PFSK-1 (cell line): ENCODE measurements around the gene KIF7.

Source experiments
- POLR2AphosphoS5 ChIP-seq: IDR thresholded peaks from 2 replicates; pipeline ENCODE4 v1.6.1; 2012; ENCODE audit warnings: low read depth, mild to moderate bottlenecking, control low read depth, low read length, moderate library complexity
- SIN3A ChIP-seq: IDR thresholded peaks from 2 replicates; pipeline ENCODE4 v1.6.1; 2012; ENCODE audit warnings: mild to moderate bottlenecking, low read length, moderate library complexity, borderline replicate concordance; ENCODE audit not compliant: insufficient read depth
- TAF1 ChIP-seq: IDR thresholded peaks from 2 replicates; pipeline ENCODE4 v1.6.1; 2012; ENCODE audit warnings: low read length, control low read depth, borderline replicate concordance; ENCODE audit not compliant: insufficient read depth
- TF ChIP-seq, protein P1 (sequence below), 2 experiments: IDR thresholded peaks; 2 replicates each; pipeline versions ENCODE4 v1.6.1 to v1.8.0; 2011 to 2012; ENCODE audit warnings: low read depth in 2 of 2, low read length in 2 of 2, control low read depth in 1 of 2, inconsistent platforms in 1 of 2, mild to moderate bottlenecking in 1 of 2, moderate library complexity in 1 of 2; ENCODE audit not compliant: insufficient read depth in 1 of 2

DNA sequence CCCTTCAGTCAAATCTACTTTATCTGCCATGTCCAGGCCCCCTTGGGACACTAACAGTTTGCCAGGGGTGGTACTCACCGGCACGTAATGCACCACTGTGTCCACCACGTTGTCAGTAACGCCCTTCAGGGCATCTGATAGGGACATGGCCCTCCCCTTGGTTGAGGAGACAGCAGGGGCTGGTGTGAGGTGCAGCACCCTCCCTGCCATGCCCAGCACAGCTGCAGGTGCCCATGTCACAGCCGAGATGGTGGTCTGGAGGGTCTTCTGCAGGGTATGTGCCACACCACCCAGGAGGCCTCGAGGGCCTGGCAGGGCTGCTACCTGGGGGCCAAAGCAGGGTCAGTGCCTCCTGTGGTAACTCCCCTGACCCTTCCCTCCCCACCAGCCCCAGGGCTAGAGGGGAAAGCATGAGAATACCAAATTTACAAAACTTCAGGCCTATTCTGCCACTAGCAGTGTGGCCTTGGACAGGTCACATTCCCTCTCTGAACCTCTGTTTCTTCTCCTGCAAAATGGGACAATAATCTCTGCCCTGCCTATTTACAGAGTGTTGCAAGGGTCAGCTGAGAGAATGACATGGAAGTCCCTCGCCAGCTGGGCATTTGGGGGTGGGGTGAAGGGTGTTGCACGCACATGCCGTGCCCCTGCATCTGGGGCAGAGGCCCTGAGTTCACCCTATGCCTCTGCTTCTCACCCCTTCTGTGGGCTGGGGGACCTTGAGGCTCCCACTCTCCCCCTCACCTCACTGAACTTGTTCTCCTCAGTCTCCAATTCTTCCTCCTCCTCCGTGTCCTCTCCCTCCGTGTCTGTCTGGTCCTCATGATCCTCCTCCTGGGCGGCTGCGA is 11.8 kb upstream of the KIF7 start:
- TF ChIP-seq POLR2AphosphoS5 (no peak), TAF1 (no peak), SIN3A (no peak)
- TF ChIP-seq, protein P1, sequence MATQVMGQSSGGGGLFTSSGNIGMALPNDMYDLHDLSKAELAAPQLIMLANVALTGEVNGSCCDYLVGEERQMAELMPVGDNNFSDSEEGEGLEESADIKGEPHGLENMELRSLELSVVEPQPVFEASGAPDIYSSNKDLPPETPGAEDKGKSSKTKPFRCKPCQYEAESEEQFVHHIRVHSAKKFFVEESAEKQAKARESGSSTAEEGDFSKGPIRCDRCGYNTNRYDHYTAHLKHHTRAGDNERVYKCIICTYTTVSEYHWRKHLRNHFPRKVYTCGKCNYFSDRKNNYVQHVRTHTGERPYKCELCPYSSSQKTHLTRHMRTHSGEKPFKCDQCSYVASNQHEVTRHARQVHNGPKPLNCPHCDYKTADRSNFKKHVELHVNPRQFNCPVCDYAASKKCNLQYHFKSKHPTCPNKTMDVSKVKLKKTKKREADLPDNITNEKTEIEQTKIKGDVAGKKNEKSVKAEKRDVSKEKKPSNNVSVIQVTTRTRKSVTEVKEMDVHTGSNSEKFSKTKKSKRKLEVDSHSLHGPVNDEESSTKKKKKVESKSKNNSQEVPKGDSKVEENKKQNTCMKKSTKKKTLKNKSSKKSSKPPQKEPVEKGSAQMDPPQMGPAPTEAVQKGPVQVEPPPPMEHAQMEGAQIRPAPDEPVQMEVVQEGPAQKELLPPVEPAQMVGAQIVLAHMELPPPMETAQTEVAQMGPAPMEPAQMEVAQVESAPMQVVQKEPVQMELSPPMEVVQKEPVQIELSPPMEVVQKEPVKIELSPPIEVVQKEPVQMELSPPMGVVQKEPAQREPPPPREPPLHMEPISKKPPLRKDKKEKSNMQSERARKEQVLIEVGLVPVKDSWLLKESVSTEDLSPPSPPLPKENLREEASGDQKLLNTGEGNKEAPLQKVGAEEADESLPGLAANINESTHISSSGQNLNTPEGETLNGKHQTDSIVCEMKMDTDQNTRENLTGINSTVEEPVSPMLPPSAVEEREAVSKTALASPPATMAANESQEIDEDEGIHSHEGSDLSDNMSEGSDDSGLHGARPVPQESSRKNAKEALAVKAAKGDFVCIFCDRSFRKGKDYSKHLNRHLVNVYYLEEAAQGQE (IDR thresholded peaks at IDR 0.05; ENCODE audit: insufficient read depth in 1 of 2, low read depth in 2 of 2, low read length in 2 of 2), result no peak
